CD4-positive, alpha-beta memory T cell (primary cell): Measurements from ENCODE around the gene TMEM258. TPM values are rescaled to one million over a fixed set of nuclear protein-coding genes. Genes with fewer than 3 reads are reported as not detected.

ENCODE experiments used
- CTCF ChIA-PET: fragments of 350-600 bp; sonication (Branson Sonifier 250); formaldehyde crosslinking; loops from one replicate; lab custom pipeline; 2021; ENCODE audit warnings: inconsistent platforms; ENCODE audit not compliant: partially characterized antibody; lab: Charles Lee
- POLR2A ChIA-PET: fragments of 350-600 bp; sonication (Branson Sonifier 250); formaldehyde crosslinking; loops from one replicate; lab custom pipeline; 2021; ENCODE audit not compliant: partially characterized antibody; lab: Charles Lee
- DNase-seq, 5 donors: peaks; one replicate each; pipeline versions ENCODE4 v3.0.0 to v3.0.0-alpha.2; 2020 to 2022; ENCODE audit warnings: mixed read lengths in 1 of 5
- H3K27ac ChIP-seq: one replicate; pipeline ENCODE4 v1.7.0; 2013; ENCODE audit warnings: low read depth, low read length
- H3K27me3 ChIP-seq: 2 replicates; pipeline ENCODE4 v1.7.0; 2013; ENCODE audit warnings: mild to moderate bottlenecking, low read length, moderate library complexity; ENCODE audit not compliant: insufficient read depth
- H3K36me3 ChIP-seq: 2 replicates; pipeline ENCODE4 v1.7.0; 2013; ENCODE audit warnings: mild to moderate bottlenecking, low read length, moderate library complexity; ENCODE audit not compliant: insufficient read depth
- H3K4me1 ChIP-seq: 2 replicates; pipeline ENCODE4 v1.7.0; 2013; ENCODE audit warnings: mild to moderate bottlenecking, low read length, moderate library complexity; ENCODE audit not compliant: insufficient read depth
- H3K4me3 ChIP-seq, 2 donors: one replicate each; pipeline ENCODE4 v1.7.0; 2013; ENCODE audit warnings: low read length in 2 of 2, mild to moderate bottlenecking in 1 of 2
- H3K9me3 ChIP-seq, 2 donors: one replicate each; pipeline ENCODE4 v1.7.0; 2013; ENCODE audit warnings: low read length in 2 of 2, control low read depth in 1 of 2; ENCODE audit not compliant: control insufficient read depth in 1 of 2
- H3K27ac Mint-ChIP-seq, 7 donors: one replicate each; pipeline ENCODE4 v1.8.0; 2020 to 2021; ENCODE audit warnings: mixed read lengths in 7 of 7, mild to moderate bottlenecking in 6 of 7, inconsistent platforms in 3 of 7, moderate library complexity in 3 of 7
- H3K27me3 Mint-ChIP-seq, 2 donors: one replicate each; pipeline ENCODE4 v1.8.0; 2020 to 2021; ENCODE audit warnings: mixed read lengths in 2 of 2
- H3K36me3 Mint-ChIP-seq, 2 donors: one replicate each; pipeline ENCODE4 v1.8.0; 2020 to 2021; ENCODE audit warnings: mixed read lengths in 2 of 2, inconsistent platforms in 1 of 2, mild to moderate bottlenecking in 1 of 2
- H3K4me1 Mint-ChIP-seq, 4 donors: one replicate each; pipeline ENCODE4 v1.8.0; 2020 to 2021; ENCODE audit warnings: mixed read lengths in 4 of 4, mild to moderate bottlenecking in 1 of 4
- H3K4me3 Mint-ChIP-seq, 8 donors: one replicate each; pipeline ENCODE4 v1.8.0; 2020 to 2021; ENCODE audit warnings: mixed read lengths in 8 of 8, mild to moderate bottlenecking in 7 of 8, moderate library complexity in 6 of 8, inconsistent platforms in 3 of 8
- H3K9me3 Mint-ChIP-seq, 8 donors: one replicate each; pipeline ENCODE4 v1.8.0; 2020 to 2021; ENCODE audit warnings: mixed read lengths in 8 of 8, mild to moderate bottlenecking in 5 of 8, inconsistent platforms in 3 of 8, moderate library complexity in 1 of 8
- intact Hi-C: fragments of 100-400 bp; cut with micrococcal nuclease; formaldehyde crosslinking; loops from one replicate; pipeline ENCODE4 v1.15.1; 2023
- polyA plus RNA-seq, 2 donors: library from polyadenylated mRNA; unstranded; fragments of 300-500 nt; fragmentation: Illumina TruSeq; gene quantifications; one replicate each; pipeline ENCODE4 v1.2.3, GENCODE V29; 2021
- total RNA-seq, 2 experiments: library from RNA; stranded (reverse); gene quantifications; one replicate each; pipeline ENCODE4 v1.2.3, GENCODE V29; 2021

Gene TMEM258
- total and polyA plus RNA-seq, 4 experiments from 2014 or later, result 113 to 276 (median 152) TPM

DNA sequence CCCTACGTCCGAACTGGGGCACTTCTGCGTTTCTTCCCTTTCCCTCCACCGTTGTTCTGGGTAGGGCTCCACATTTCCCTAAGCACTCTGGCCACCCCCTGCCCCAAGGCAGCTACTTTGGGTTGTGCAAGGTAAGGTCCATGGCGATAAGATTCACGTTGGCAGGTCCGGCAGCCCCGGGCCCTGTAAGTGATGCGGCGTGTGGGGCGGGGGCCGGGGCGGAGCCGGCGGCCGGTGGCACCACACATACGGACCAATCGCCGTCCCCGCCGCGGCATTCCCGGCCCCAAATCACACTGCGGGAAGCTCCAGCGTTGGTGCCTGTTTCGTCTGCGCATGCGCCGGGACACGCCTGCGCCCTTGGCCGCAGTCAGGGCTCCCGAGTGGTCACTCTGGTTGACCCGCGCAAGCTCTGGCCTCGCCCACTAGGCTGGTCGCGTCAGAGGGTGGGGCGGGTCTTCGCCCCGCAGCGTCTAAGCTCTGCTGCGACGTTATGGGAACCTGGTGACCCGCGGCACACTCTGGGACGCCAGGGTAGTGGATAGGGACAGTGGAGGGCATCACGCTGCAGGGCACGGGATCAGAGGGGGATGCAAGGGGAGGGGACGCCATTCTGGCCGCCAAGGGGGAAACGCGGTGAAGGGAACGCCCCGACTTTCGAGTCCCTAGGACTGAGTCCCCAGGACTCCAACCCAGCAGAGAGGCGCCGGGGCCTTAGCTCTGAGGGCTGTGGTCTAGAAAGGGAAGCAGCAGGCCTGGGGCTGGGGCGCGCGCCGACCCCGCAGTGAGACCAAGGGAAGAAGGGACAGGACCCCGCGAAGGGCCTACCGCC lies 22.8 kb upstream of the TMEM258 start:
- Histone ChIP-seq H3K4me3 (peak overlapping the region; percentile 73 to 77), H3K36me3 (no peaks in the 10 kb centered on the region), H3K27me3 (peaks cover 10% of the 10 kb centered on the region), H3K9me3 (no peaks in the 10 kb centered on the region), H3K27ac (no peak overlapping the region), H3K4me1 (peaks cover 21% of the 10 kb centered on the region)
- no peaks in the 10 kb centered on the region for H3K9me3 Mint-ChIP-seq
- H3K27ac Mint-ChIP-seq, result peak overlapping the region in 6 of 7 donors; percentile 65 to 88 (median 76)
- H3K27me3 Mint-ChIP-seq, result peaks cover 4 to 19% of the 10 kb centered on the region in 2 donors
- ChIA-PET POLR2A (interaction anchor here (0.6 to 4.1 kb wide), 11 partner anchors 11 to 309 kb away, joined by 3 to 28 read pairs (median 5); partner anchors contain the start of genes FADS2, FEN1, FTH1 and INCENP), CTCF (interaction anchor here (1.0 to 9.4 kb wide), 11 partner anchors 8 to 293 kb away, joined by 3 to 95 read pairs (median 8); partner anchors contain the start of genes FEN1 and TMEM258)
- intact Hi-C loops, result loop anchor here (1.0 to 5.0 kb wide), 2 partner anchors 18 to 77 kb away; partner anchors contain the start of gene FADS3
- peaks cover 3 to 18% (median 7%) of the 10 kb centered on the region in 4 donors for H3K4me1 Mint-ChIP-seq
- DNase-seq, result peak in 3 of 5 donors; percentile 12 to 61 (median 45)
- H3K4me3 Mint-ChIP-seq, result peak overlapping the region; percentile 84 to 97 (median 92)
- H3K36me3 Mint-ChIP-seq, result peaks cover 0 to 4% of the 10 kb centered on the region in 2 donors

- peak in 1 of 5 donors; percentile 15 for DNase-seq
- POLR2A ChIA-PET, result interaction anchor here (0.6 to 4.1 kb wide), 10 partner anchors 10 to 267 kb away, joined by 3 to 28 read pairs (median 11); partner anchors contain the start of genes FADS2, FEN1, FTH1 and TMEM258
- peaks cover 4 to 19% of the 10 kb centered on the region in 2 donors for H3K27me3 Mint-ChIP-seq
- peak overlapping the region in 2 of 7 donors; percentile 29 to 32 for H3K27ac Mint-ChIP-seq
- peaks cover 21% of the 10 kb centered on the region for H3K4me1 ChIP-seq
- CTCF ChIA-PET, result interaction anchor here (0.6 to 9.4 kb wide), 10 partner anchors 7 to 294 kb away, joined by 3 to 95 read pairs (median 9); partner anchors contain the start of genes FEN1 and TMEM258
- no peaks in the 10 kb centered on the region for H3K36me3 ChIP-seq
- peak overlapping the region in 1 of 2 donors; percentile 77 for H3K4me3 ChIP-seq
- no peaks in the 10 kb centered on the region for H3K9me3 Mint-ChIP-seq
- H3K9me3 ChIP-seq, result no peaks in the 10 kb centered on the region
- H3K27ac ChIP-seq, result no peak overlapping the region
- H3K4me1 Mint-ChIP-seq, result peaks cover 3 to 18% (median 7%) of the 10 kb centered on the region in 4 donors
- H3K36me3 Mint-ChIP-seq, result peaks cover 0 to 4% of the 10 kb centered on the region in 2 donors
- peaks cover 10% of the 10 kb centered on the region for H3K27me3 ChIP-seq
- intact Hi-C loops, result no loop called here
- H3K4me3 Mint-ChIP-seq, result peak overlapping the region; percentile 81 to 97 (median 92)
Measured at GRCh38 chr11:61814247-61814957, 22.0 kb upstream of the TMEM258 start.

DNA sequence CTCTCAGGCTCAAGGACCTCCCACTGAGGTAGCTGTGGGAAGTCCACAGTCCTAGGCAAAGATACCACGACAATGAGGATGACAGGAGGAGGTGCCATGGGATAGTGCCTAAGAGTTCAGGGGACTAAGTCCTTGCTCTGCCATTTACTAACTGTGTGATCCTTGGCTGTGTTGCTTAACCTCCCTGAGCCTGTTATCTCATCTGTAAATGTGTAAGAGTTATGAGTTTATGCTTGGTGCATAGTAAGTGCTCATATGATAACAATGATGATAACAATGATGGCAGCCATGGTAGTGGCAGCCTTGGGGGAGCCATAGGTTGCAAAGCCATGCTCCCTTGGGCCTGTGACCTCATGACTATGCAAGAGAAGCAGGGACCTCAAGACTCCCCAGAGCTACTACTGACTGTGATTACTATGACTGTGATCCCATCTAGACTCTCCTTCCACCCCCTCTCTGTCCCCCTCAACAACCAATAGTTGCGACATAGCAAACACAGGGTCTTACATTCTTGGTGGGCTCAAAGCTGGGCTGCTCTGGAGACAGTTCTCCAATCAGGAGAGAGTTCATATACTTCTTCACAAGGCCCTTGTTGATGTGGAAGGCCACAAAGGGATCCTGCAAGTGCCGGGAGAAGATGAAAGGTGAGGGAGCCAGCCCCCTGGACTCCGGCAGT lies 20.5 kb upstream of the TMEM258 start:
- H3K27me3 Mint-ChIP-seq, result peaks cover 4 to 19% of the 10 kb centered on the region in 2 donors
- peaks cover 0 to 4% of the 10 kb centered on the region in 2 donors for H3K36me3 Mint-ChIP-seq
- H3K27ac Mint-ChIP-seq, result peak overlapping the region in 1 of 7 donors; percentile 61
- ChIA-PET POLR2A (interaction anchor here (0.8 kb wide), 1 partner anchor 81 kb away, joined by 3 read pairs; no protein-coding TSS in a partner anchor), CTCF (interaction anchor here (1.1 to 9.4 kb wide), 4 partner anchors 8 to 269 kb away, joined by 3 to 95 read pairs (median 10); partner anchors contain the start of genes FEN1 and TMEM258)
- H3K4me1 Mint-ChIP-seq, result peaks cover 3 to 18% (median 7%) of the 10 kb centered on the region in 4 donors
- H3K36me3 ChIP-seq, result no peaks in the 10 kb centered on the region
- H3K27me3 ChIP-seq, result peaks cover 10% of the 10 kb centered on the region
- H3K9me3 ChIP-seq, result no peaks in the 10 kb centered on the region
- H3K9me3 Mint-ChIP-seq, result no peaks in the 10 kb centered on the region
- no peak overlapping the region for H3K4me3 ChIP-seq
- intact Hi-C loops, result no loop called here
- H3K27ac ChIP-seq, result no peak overlapping the region
- H3K4me1 ChIP-seq, result peaks cover 21% of the 10 kb centered on the region
- no peak for DNase-seq
- H3K4me3 Mint-ChIP-seq, result peak overlapping the region in 1 of 8 donors; percentile 39

DNA sequence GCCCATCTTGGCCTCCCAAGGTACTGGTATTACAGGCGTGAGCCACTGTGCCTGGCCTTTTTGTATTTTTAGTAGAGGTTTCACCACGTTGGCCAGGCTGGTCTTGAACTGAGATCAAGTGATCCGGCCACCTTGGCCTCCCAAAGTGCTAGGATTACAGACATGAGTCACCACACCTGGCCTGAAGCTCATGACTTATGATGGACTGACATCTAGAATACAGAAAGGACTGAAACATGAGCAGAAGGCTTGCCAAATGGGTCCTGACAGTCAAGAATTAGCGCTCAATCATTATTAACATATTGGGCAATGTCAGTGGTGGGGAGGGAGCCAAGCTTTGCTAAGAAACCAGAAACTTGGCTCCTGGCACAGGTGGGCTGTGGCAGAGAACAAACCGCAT lies 19.4 kb upstream of the TMEM258 start:
- Histone ChIP-seq H3K9me3 (no peaks in the 10 kb centered on the region), H3K4me3 (no peak overlapping the region), H3K27me3 (peaks cover 10% of the 10 kb centered on the region), H3K4me1 (peaks cover 21% of the 10 kb centered on the region), H3K27ac (no peak overlapping the region), H3K36me3 (no peaks in the 10 kb centered on the region)
- peaks cover 4 to 12% of the 10 kb centered on the region in 2 donors for H3K27me3 Mint-ChIP-seq
- H3K4me3 Mint-ChIP-seq, result peak overlapping the region in 1 of 8 donors; percentile 36
- POLR2A ChIA-PET, result no interaction called here
- DNase-seq, result no peak
- peaks cover 0 to 4% of the 10 kb centered on the region in 2 donors for H3K36me3 Mint-ChIP-seq
- intact Hi-C loops, result no loop called here
- peaks cover 3 to 18% (median 7%) of the 10 kb centered on the region in 4 donors for H3K4me1 Mint-ChIP-seq
- peak overlapping the region in 1 of 7 donors; percentile 4 for H3K27ac Mint-ChIP-seq
- CTCF ChIA-PET, result interaction anchor here (9.4 kb wide), 1 partner anchor 16 kb away, joined by 95 read pairs; the partner anchor contains the start of genes FEN1 and TMEM258
- H3K9me3 Mint-ChIP-seq, result no peaks in the 10 kb centered on the region

DNA sequence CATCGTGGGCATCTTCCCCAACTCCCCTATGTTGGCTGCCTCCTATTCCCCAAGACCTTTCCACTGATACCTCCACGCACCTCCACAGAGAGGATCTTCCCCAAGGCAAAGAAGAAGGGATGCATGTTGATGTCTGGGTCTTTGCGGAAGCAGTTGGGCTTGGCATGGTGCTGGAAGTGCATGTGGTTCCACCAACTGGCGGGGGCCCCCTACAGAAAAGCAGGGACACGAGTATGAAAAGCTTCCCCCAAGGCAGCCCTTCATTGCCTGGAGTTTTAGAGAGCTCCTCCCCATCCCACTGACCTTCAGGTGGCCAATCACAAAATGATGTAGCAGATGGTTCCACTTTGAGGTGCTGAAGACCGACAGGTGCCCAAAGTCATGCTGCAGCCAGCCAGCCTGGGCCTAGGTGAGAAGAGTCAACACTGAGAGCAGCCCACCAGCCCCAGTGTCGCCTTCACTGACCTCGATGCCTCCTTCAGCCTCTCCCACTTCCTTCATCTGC lies 18.3 kb upstream of the TMEM258 start:
- no peaks in the 10 kb centered on the region for H3K9me3 Mint-ChIP-seq
- H3K36me3 Mint-ChIP-seq, result peaks cover 0 to 4% of the 10 kb centered on the region in 2 donors
- no peaks in the 10 kb centered on the region for H3K9me3 ChIP-seq
- peaks cover 4 to 9% of the 10 kb centered on the region in 2 donors for H3K27me3 Mint-ChIP-seq
- peaks cover 2 to 10% (median 4%) of the 10 kb centered on the region in 4 donors for H3K4me1 Mint-ChIP-seq
- peaks cover 14% of the 10 kb centered on the region for H3K4me1 ChIP-seq
- peaks cover 6% of the 10 kb centered on the region for H3K27me3 ChIP-seq
- H3K36me3 ChIP-seq, result no peaks in the 10 kb centered on the region
- H3K4me3 Mint-ChIP-seq, result no peak overlapping the region
- ChIA-PET POLR2A (no interaction called here), CTCF (interaction anchor here (9.4 kb wide), 1 partner anchor 15 kb away, joined by 95 read pairs; the partner anchor contains the start of genes FEN1 and TMEM258)
- H3K4me3 ChIP-seq, result no peak overlapping the region
- intact Hi-C loops, result no loop called here
- no peak for DNase-seq
- H3K27ac ChIP-seq, result no peak overlapping the region
- H3K27ac Mint-ChIP-seq, result no peak overlapping the region

GRCh38 chr11:61806785-61807184 lies 14.4 kb upstream of the TMEM258 start:
- CTCF ChIA-PET, result interaction anchor here (1.7 to 3.5 kb wide), 3 partner anchors 8 to 301 kb away, joined by 6 to 27 read pairs (median 8); no protein-coding TSS in a partner anchor
- intact Hi-C loops, result no loop called here
- Mint-ChIP-seq H3K9me3 (no peaks in the 10 kb centered on the region), H3K36me3 (no peaks in the 10 kb centered on the region), H3K4me3 (no peak overlapping the region), H3K27me3 (no peaks in the 10 kb centered on the region), H3K4me1 (no peaks in the 10 kb centered on the region), H3K27ac (peak overlapping the region in 1 of 7 donors; percentile 18)
- Histone ChIP-seq H3K27ac (no peak overlapping the region), H3K9me3 (no peaks in the 10 kb centered on the region), H3K4me1 (no peaks in the 10 kb centered on the region), H3K36me3 (no peaks in the 10 kb centered on the region), H3K4me3 (no peak overlapping the region), H3K27me3 (no peaks in the 10 kb centered on the region)
- POLR2A ChIA-PET, result interaction anchor here (2.3 kb wide), 1 partner anchor 10 kb away, joined by 6 read pairs; no protein-coding TSS in a partner anchor
- DNase-seq, result no peak
